HG02938 (cell line): ENCODE data around the gene SV2B.

Source experiments
- ATAC-seq: cut with Tn5 transposase; IDR thresholded peaks from one replicate; pipeline ENCODE4 v1.9.1; 2021; ENCODE audit warnings: mild to moderate bottlenecking, moderate library complexity; ENCODE audit not compliant: unreplicated experiment

Gene SV2B

DNA sequence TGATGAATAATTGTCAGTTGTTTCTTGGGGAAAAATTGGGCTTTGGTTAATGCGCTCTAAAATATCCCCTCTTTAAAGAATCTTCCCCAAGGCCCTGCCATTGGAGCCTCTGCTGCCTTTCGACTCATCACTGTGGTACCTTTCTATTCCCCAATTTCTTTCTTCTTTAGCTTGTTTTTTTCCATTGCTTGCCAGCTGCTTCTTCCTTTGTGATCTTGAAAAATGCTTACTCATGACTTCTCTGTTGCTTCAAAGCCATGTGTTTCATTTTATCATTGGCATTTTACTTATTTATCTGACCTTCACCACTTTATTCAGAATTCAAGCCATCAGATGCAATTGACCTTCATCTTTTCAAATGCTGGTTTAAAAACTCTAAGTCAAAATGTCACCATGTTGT is 84.4 kb downstream of the SV2B start:
- ATAC-seq, result no peak

DNA sequence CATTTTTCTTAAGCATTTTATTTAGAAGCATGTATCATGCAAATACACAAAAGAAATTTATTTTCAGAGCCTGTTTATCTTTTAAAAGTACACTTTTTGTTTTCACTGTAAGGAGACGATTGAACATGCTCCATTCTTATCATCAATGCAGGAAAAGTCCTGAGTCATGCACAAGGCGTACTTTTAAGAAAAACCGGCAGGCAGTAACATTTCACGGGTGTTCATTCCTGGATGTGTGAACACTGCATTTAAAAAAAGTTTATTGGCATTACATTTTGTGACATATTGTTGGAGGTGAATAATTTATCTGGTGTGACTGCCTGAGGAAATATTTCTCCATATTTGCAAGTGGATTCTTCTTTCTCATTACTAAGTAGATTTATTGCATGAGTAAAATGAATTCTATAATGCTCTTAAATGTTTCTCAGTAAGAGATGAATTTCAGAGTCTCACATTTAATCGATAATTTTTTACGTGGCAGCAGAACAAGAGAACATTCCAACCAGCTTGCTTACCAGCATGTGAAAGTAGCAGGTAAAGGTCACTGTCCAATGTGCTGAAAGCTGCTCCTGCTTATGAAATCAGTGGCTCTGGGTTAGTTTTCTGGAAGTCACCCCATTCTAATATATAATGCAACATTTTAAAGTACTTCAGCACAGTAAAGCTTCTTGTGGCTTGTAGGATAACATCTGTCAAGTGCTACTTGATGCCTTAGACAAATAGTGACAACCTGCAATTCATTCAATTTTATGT is 87.0 kb downstream of the SV2B start:
- no peak for ATAC-seq

GRCh38 chr15:91192285-91192684 is 92.2 kb downstream of the SV2B start:
- no peak for ATAC-seq

- no peak for ATAC-seq
Observed at GRCh38 chr15:91192690-91193377, 92.8 kb downstream of the SV2B start.

DNA sequence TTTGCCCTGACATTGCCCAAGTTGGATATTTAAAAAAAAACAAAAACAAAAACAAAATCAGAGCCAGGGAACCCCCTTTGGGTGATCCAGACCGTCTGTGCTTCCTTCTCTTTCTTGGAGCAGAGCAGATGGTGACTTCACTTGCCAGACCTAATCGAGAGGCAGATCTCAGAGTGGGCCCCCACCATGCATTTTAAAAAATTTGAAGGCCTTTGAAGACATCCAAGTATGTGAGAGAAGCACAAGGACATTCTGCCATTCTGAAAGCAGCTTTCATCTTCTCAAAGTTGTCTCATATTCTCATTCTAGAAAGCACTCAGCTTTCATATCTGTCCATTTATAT is 93.3 kb downstream of the SV2B start:
- ATAC-seq, result no peak

- no peak for ATAC-seq
Observed at GRCh38 chr15:91196127-91196526, 96.1 kb downstream of the SV2B start.

GRCh38 chr15:91196768-91197167 is 96.7 kb downstream of the SV2B start:
- no peak for ATAC-seq

GRCh38 chr15:91199511-91199910 is 99.5 kb downstream of the SV2B start:
- ATAC-seq, result no peak

DNA sequence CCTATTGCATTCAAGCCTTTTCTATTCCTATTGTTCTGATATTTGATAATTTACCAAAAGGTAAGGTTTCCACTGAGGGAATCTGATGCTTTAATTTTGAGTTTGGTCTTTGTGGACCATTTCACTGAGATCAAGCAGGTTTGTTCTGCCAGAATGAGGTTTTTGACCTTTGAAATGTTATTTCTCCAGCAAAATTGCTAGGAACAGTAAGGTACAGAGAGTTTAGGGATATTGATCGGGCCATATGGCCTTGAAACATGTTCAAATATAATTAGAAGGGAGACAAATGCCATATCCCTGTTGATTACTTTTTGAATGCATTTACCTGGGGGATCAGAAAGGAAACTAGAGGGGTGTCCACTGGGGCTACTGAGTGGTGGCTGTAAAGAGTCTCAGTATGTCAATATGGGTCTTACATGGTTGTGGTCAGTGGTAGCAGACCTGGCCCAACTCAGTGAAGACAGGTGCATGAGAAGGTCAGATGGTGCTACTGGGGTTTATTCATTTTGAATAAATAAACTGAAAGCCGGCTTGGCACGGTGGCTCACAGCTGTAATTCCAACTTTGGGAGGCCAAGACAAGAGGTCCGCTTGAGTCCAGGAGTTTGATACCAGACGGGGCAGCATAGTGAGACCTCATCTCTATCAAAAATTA is 100.2 kb downstream of the SV2B start:
- no peak for ATAC-seq

DNA sequence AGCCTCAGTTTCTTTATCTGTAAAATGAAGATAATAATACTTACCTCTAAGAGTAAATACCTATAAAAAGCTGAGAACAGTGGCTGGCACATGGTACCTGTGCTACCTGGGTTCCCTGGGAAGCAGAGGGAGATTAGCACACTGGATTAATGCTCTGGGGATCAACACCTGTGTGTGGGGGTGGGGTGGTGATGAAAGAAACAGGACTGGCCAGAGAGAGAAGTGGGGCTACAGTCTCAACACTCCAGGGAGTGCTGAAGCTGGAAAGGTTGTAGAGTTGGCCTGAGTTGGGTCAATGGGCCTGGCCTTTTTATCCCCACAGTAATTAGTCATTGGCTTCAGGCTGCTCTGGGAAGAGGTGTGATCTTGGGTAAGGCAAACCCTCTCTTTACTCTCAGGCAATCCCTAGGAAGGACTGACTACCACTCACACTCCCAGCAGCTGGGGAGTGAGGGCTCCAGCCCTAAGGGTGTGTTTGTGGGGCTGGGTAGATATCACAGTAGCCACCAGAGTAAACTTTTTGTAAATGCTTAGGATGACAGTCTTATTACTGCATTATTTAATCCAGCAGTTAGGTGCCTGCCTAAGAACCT is 102.5 kb downstream of the SV2B start:
- ATAC-seq, result no peak

DNA sequence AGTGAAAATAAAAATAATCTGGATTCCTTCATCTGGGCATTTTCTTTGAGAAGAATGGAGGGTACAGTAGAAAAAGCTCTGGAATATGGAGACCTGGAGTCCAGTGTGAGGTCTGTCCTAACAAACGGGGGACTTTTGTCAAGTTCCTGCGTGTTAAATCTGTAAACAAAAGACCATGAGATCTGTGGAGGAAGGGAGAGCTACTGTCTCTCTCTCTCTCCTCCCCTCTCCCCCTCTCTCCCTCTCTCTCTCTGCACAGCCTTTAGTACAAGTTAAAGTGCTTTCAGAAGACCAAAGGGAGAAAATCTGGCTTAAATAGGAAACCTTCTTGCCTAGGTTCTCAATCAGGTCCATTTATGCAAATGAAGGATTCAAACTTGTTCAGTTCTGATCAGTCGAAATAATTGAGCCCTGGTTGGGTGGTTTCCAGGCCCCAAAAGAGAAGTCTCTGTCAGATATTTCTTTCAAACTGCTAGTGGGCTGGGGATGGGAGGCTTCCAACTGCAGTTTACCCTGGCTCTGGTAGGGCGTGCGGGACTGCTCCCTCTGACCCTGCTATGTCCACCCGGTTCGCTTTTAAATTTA is 103.7 kb downstream of the SV2B start:
- ATAC-seq, result no peak

GRCh38 chr15:91208371-91208770 is 108.3 kb downstream of the SV2B start:
- no peak for ATAC-seq

GRCh38 chr15:91209318-91209717 is 109.3 kb downstream of the SV2B start:
- no peak for ATAC-seq

- no peak for ATAC-seq
Observed at GRCh38 chr15:91209726-91210125, 109.7 kb downstream of the SV2B start.

DNA sequence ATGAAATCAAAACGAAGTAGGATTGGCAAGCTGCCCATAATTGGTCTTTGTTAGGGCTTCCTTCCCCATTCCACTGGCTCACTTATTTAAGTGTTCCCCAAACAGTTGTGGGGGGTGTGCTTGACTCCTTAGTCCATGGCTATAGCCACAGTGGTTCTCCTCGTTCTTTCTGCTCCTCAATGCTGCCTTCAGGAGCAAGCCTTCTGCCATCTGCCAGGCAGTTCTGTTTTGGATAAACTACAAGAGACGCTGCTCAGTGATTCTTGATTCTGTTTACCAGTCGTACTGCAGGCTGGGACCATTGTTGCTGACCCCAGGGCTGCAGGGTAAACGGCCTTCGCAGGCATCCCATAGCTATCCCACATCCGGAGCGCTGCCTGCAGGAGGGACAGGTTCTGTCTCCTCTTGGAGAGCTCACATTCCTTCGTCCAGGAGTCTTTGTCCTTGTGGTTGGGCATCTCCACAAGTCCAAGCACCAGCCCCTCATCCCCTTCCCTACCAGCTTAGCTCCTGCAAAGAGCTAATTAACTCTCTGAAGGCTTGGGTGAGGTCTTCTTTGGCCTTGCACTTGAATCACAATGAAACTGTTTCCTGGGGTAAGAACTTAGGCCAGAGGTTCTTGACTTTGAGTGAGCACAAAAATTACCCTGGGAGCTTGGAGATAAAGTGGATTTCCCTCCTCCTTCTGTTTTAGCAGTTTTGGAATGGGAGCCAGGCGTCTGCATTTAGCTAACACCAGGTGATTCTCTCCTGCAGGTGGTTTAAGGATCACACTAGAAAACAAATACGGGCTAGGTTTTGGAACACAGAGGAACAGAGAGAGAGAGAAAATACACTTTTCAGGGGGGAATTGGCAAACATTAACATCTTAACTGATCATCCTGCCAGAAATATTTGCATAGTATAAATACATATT is 114.9 kb downstream of the SV2B start:
- no peak for ATAC-seq

GRCh38 chr15:91216000-91216399 is 115.9 kb downstream of the SV2B start:
- no peak for ATAC-seq

DNA sequence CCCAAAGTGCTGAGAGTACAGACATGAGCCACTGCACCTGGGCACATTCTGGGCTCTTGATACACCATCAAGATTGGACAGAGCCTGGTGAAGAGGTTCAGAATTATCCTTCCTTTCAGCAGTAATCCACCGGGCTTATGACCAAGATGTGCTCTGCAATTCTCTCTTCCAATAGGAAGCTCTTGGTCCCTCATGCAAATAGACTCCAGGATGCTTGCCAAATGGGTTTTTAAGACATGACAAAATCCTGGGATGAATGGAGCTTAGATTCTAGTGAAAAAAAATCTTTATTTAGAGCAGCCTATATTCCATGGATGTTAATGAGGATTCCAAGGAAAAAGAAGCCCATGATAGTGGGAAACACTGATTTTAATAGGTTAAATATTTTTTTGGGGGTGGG is 119.1 kb downstream of the SV2B start:
- ATAC-seq, result no peak

- ATAC-seq, result no peak
Observed at GRCh38 chr15:91222052-91222451, 122.0 kb downstream of the SV2B start.

GRCh38 chr15:91223863-91224262 is 123.8 kb downstream of the SV2B start:
- ATAC-seq, result no peak

GRCh38 chr15:91224755-91225380 is 124.8 kb downstream of the SV2B start:
- ATAC-seq, result no peak
